Measurements from ENCODE around the gene RIN3.

GRCh38 chr14:92702441-92702918 lies 188.9 kb downstream of the RIN3 start:
- TF ChIP-seq CTCF (IDR thresholded peaks at IDR 0.05) (no peak), EP300 (IDR thresholded peaks at IDR 0.05) (no peak), POLR2A (IDR thresholded peaks at IDR 0.05) (no peak)

All from suprapubic skin (tissue), 3 donors.